ENCODE results near the gene KCNK7.

DNA sequence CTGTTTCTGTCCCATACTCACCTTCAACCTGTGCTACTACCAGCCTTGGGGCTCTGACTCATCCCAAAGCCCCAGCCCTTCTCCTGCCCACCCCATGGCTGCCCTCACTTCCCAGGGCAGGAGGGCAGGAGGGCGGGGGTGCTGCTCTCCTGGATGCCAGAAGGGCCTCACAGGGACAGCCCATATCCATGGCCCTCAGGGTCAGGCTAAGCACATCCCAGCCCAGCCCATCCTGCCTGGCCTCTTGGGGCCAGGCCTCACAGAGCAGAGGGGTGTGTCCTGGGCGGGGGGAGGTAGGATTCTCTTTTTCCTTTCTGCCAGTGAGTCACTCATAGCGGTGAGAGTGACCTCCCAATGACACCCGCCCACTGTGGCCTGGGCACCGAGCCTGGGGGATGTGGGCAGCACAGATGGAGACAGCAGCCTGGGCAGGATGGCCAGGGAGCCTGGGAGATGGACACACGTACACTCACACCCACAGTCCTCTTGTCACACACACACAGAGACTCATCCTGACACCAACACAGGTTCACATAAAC, 39.8 kb downstream of the KCNK7 start:
- TF ChIP-seq, protein P1, sequence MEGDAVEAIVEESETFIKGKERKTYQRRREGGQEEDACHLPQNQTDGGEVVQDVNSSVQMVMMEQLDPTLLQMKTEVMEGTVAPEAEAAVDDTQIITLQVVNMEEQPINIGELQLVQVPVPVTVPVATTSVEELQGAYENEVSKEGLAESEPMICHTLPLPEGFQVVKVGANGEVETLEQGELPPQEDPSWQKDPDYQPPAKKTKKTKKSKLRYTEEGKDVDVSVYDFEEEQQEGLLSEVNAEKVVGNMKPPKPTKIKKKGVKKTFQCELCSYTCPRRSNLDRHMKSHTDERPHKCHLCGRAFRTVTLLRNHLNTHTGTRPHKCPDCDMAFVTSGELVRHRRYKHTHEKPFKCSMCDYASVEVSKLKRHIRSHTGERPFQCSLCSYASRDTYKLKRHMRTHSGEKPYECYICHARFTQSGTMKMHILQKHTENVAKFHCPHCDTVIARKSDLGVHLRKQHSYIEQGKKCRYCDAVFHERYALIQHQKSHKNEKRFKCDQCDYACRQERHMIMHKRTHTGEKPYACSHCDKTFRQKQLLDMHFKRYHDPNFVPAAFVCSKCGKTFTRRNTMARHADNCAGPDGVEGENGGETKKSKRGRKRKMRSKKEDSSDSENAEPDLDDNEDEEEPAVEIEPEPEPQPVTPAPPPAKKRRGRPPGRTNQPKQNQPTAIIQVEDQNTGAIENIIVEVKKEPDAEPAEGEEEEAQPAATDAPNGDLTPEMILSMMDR (IDR thresholded peaks at IDR 0.05): no peak
- TF ChIP-seq POLR2A (IDR thresholded peaks at IDR 0.05): no peak

Data from thyroid gland (tissue), 4 donors.